SK-N-SH treated with all-trans-retinoic acid at 6 μM for 48 hours (cell line): Measurements from ENCODE around the gene LEPR.

Experiments
- ATAC-seq: fragments of 200-7000 bp; cut with Tn5 transposase; 3 replicates; pipeline ENCODE4 v1.9.1; 2020; ENCODE audit warnings: mild to moderate bottlenecking, moderate library complexity
- ARNTL ChIP-seq: fragments of 450-650 bp; formaldehyde crosslinking; IDR thresholded peaks from 2 replicates; pipeline ENCODE4 v1.5.0; 2020; ENCODE audit warnings: low read depth, mild to moderate bottlenecking, moderate library complexity, borderline replicate concordance
- BACH2 ChIP-seq: fragments of 250-450 bp; sonication (Bioruptor Pico); IDR thresholded peaks from 2 replicates; pipeline ENCODE4 v1.9.0; 2021; ENCODE audit warnings: mild to moderate bottlenecking, borderline replicate concordance
- CSDC2 ChIP-seq: fragments of 250-450 bp; sonication (Bioruptor Pico); IDR thresholded peaks from 2 replicates; pipeline ENCODE4 v1.5.0; 2020; ENCODE audit warnings: mild to moderate bottlenecking, moderate library complexity
- CSRNP3 ChIP-seq: fragments of 250-450 bp; sonication (Bioruptor Pico); IDR thresholded peaks from 2 replicates; pipeline ENCODE4 v1.5.1; 2021; ENCODE audit warnings: mild to moderate bottlenecking, moderate library complexity
- GLIS3 ChIP-seq: fragments of 250-450 bp; sonication (Bioruptor Pico); IDR thresholded peaks from 2 replicates; pipeline ENCODE4 v1.5.0; 2020; ENCODE audit warnings: mild to moderate bottlenecking, moderate library complexity
- ISL1 ChIP-seq: fragments of 250-450 bp; sonication (Bioruptor Pico); IDR thresholded peaks from 2 replicates; pipeline ENCODE4 v2.1.2; 2022; ENCODE audit warnings: mild to moderate bottlenecking, moderate library complexity
- OSR1 ChIP-seq: fragments of 250-450 bp; sonication (Bioruptor Pico); IDR thresholded peaks from 2 replicates; pipeline ENCODE4 v1.8.0; 2022; ENCODE audit warnings: moderate library complexity, mild to moderate bottlenecking, inconsistent platforms
- PATZ1 ChIP-seq: fragments of 250-450 bp; sonication (Bioruptor Pico); IDR thresholded peaks from 2 replicates; pipeline ENCODE4 v1.8.0; 2020; ENCODE audit warnings: mild to moderate bottlenecking, moderate library complexity, borderline replicate concordance
- POU6F1 ChIP-seq: fragments of 250-450 bp; sonication (Bioruptor Pico); IDR thresholded peaks from 2 replicates; pipeline ENCODE4 v1.8.0; 2021; ENCODE audit warnings: low read depth, mild to moderate bottlenecking, moderate library complexity, borderline replicate concordance
- RARB ChIP-seq: fragments of 250-450 bp; sonication (Bioruptor Pico); IDR thresholded peaks from 2 replicates; pipeline ENCODE4 v1.8.0; 2021; ENCODE audit warnings: mild to moderate bottlenecking, moderate library complexity
- SNAI2 ChIP-seq: fragments of 250-450 bp; sonication (Bioruptor Pico); IDR thresholded peaks from 2 replicates; pipeline ENCODE4 v1.5.0; 2020; ENCODE audit warnings: mild to moderate bottlenecking, moderate library complexity
- TCF4 ChIP-seq: fragments of 250-450 bp; sonication (Bioruptor Pico); IDR thresholded peaks from 2 replicates; pipeline ENCODE4 v1.8.0; 2021; ENCODE audit warnings: mild to moderate bottlenecking, moderate library complexity, borderline replicate concordance
- TOX ChIP-seq: fragments of 250-450 bp; sonication (Bioruptor Pico); IDR thresholded peaks from 2 replicates; pipeline ENCODE4 v1.8.0; 2021; ENCODE audit warnings: mild to moderate bottlenecking, moderate library complexity, borderline replicate concordance
- TSHZ2 ChIP-seq: fragments of 250-450 bp; sonication (Bioruptor Pico); IDR thresholded peaks from 2 replicates; pipeline ENCODE4 v1.5.0; 2020; ENCODE audit warnings: mild to moderate bottlenecking, moderate library complexity
- ZC3H10 ChIP-seq: fragments of 250-450 bp; sonication (Bioruptor Pico); IDR thresholded peaks from 2 replicates; pipeline ENCODE4 v1.5.1; 2021; ENCODE audit warnings: mild to moderate bottlenecking, moderate library complexity
- ZFP3 ChIP-seq: fragments of 250-450 bp; sonication (Bioruptor Pico); IDR thresholded peaks from 2 replicates; pipeline ENCODE4 v1.5.0; 2020; ENCODE audit warnings: mild to moderate bottlenecking, moderate library complexity
- ZFP30 ChIP-seq: fragments of 450-650 bp; formaldehyde crosslinking; IDR thresholded peaks from 2 replicates; pipeline ENCODE4 v1.5.0; 2022; ENCODE audit warnings: mild to moderate bottlenecking, moderate library complexity
- ZNF70 ChIP-seq: fragments of 450-650 bp; formaldehyde crosslinking; IDR thresholded peaks from 2 replicates; pipeline ENCODE4 v1.5.0; 2020; ENCODE audit warnings: mild to moderate bottlenecking, moderate library complexity
- ZNF8 ChIP-seq: fragments of 450-650 bp; formaldehyde crosslinking; IDR thresholded peaks from 2 replicates; pipeline ENCODE4 v1.5.0; 2020; ENCODE audit warnings: mild to moderate bottlenecking, moderate library complexity
- TF ChIP-seq, protein P1 (sequence below): fragments of 250-450 bp; sonication (Bioruptor Pico); IDR thresholded peaks from 2 replicates; pipeline ENCODE4 v1.5.1; 2020; ENCODE audit warnings: low read depth, mild to moderate bottlenecking, moderate library complexity

Gene LEPR

GRCh38 chr1:65414538-65414937 is 5.9 kb upstream of the LEPR start:
- TF ChIP-seq PATZ1 (CRISPR knock-in tag) (no peak), ZFP30 (CRISPR knock-in tag) (no peak), BACH2 (CRISPR knock-in tag) (no peak), ARNTL (CRISPR knock-in tag) (no peak), TCF4 (CRISPR knock-in tag) (no peak), ZFP3 (no peak), POU6F1 (no peak), CSDC2 (no peak), ZNF70 (CRISPR knock-in tag) (no peak), ZC3H10 (CRISPR knock-in tag) (no peak), TSHZ2 (CRISPR knock-in tag) (no peak), ZNF8 (CRISPR knock-in tag) (no peak), CSRNP3 (no peak), RARB (CRISPR knock-in tag) (no peak), TOX (no peak), OSR1 (no peak), GLIS3 (CRISPR knock-in tag) (no peak)
- no peak for ATAC-seq

- ATAC-seq, result no peak
- TF ChIP-seq PATZ1 (CRISPR knock-in tag) (no peak), SNAI2 (CRISPR knock-in tag) (no peak), GLIS3 (CRISPR knock-in tag) (no peak), CSDC2 (no peak), ISL1 (no peak), ZNF8 (CRISPR knock-in tag) (no peak)
- TF ChIP-seq, protein P1, sequence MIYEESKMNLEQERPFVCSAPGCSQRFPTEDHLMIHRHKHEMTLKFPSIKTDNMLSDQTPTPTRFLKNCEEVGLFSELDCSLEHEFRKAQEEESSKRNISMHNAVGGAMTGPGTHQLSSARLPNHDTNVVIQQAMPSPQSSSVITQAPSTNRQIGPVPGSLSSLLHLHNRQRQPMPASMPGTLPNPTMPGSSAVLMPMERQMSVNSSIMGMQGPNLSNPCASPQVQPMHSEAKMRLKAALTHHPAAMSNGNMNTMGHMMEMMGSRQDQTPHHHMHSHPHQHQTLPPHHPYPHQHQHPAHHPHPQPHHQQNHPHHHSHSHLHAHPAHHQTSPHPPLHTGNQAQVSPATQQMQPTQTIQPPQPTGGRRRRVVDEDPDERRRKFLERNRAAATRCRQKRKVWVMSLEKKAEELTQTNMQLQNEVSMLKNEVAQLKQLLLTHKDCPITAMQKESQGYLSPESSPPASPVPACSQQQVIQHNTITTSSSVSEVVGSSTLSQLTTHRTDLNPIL, result no peak
Observed at GRCh38 chr1:65416767-65417166, 3.7 kb upstream of the LEPR start.

GRCh38 chr1:65417729-65418128 is 2.7 kb upstream of the LEPR start:
- no peak for ATAC-seq
- TF ChIP-seq POU6F1 (no peak), ARNTL (CRISPR knock-in tag) (no peak), SNAI2 (CRISPR knock-in tag) (no peak), ZNF70 (CRISPR knock-in tag) (no peak), RARB (CRISPR knock-in tag) (no peak), ZNF8 (CRISPR knock-in tag) (no peak), OSR1 (no peak), TCF4 (CRISPR knock-in tag) (no peak), ZC3H10 (CRISPR knock-in tag) (no peak), CSRNP3 (no peak), ZFP30 (CRISPR knock-in tag) (no peak)
- TF ChIP-seq, protein P1, result no peak
